ENCODE data around the gene ORM2.

GRCh38 chr9:114303571-114303970, 26.1 kb upstream of the ORM2 start:
- TF ChIP-seq, protein P1, sequence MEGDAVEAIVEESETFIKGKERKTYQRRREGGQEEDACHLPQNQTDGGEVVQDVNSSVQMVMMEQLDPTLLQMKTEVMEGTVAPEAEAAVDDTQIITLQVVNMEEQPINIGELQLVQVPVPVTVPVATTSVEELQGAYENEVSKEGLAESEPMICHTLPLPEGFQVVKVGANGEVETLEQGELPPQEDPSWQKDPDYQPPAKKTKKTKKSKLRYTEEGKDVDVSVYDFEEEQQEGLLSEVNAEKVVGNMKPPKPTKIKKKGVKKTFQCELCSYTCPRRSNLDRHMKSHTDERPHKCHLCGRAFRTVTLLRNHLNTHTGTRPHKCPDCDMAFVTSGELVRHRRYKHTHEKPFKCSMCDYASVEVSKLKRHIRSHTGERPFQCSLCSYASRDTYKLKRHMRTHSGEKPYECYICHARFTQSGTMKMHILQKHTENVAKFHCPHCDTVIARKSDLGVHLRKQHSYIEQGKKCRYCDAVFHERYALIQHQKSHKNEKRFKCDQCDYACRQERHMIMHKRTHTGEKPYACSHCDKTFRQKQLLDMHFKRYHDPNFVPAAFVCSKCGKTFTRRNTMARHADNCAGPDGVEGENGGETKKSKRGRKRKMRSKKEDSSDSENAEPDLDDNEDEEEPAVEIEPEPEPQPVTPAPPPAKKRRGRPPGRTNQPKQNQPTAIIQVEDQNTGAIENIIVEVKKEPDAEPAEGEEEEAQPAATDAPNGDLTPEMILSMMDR (IDR thresholded peaks at IDR 0.05; ENCODE audit: low read length), result no peak
- no peak for TF ChIP-seq EZH2 (optimal IDR thresholded peaks at IDR 0.05; ENCODE audit: low read depth, low read length)
- no peak for TF ChIP-seq EZH2phosphoT487 (IDR thresholded peaks at IDR 0.05; ENCODE audit: low read length)
